ENCODE results near the gene ABL1.

Gene ABL1

GRCh38 chr9:130878295-130878694, 43.2 kb downstream of the ABL1 start:
- in situ Hi-C loops (cut with HindIII; ENCODE audit: low sequenced_read_pairs), result no loop called here
- TF ChIP-seq, protein P1, sequence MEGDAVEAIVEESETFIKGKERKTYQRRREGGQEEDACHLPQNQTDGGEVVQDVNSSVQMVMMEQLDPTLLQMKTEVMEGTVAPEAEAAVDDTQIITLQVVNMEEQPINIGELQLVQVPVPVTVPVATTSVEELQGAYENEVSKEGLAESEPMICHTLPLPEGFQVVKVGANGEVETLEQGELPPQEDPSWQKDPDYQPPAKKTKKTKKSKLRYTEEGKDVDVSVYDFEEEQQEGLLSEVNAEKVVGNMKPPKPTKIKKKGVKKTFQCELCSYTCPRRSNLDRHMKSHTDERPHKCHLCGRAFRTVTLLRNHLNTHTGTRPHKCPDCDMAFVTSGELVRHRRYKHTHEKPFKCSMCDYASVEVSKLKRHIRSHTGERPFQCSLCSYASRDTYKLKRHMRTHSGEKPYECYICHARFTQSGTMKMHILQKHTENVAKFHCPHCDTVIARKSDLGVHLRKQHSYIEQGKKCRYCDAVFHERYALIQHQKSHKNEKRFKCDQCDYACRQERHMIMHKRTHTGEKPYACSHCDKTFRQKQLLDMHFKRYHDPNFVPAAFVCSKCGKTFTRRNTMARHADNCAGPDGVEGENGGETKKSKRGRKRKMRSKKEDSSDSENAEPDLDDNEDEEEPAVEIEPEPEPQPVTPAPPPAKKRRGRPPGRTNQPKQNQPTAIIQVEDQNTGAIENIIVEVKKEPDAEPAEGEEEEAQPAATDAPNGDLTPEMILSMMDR (IDR thresholded peaks at IDR 0.05; ENCODE audit: low read depth, low read length), result no peak

DNA sequence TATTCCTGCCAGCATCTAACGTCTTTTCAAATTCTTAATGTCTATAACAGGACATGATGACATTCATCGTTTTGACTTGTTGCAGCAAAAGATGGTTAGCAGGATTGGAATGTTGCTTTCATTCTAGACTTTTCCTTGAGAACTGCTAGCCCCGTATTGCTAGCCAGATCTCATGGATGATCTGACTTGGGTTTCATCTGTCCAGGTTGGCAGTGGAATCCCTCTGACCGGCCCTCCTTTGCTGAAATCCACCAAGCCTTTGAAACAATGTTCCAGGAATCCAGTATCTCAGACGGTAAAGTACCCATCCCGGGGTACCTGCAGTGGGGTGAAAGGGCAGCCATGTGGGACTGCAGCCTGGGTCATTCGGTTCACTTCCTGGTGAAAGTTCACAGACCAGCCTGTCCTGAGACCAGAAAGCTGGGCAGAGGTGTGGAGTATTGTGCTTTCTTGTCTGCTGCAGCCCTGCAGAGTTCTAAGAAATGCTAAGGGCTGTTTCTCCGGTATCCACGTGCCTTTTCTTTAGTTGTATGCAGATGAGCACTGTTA, 44.9 kb downstream of the ABL1 start:
- H3K4me3 ChIP-seq (ENCODE audit: low read depth, low read length), result no peak overlapping the region
- TF ChIP-seq, protein P1 (IDR thresholded peaks at IDR 0.05; ENCODE audit: low read depth, low read length), result no peak
- in situ Hi-C loops (cut with HindIII; ENCODE audit: low sequenced_read_pairs), result no loop called here
- no peak for DNase-seq (ENCODE audit: low read depth, low spot score)

More at GRCh38 chr9:130878295-130878694, 43.2 kb downstream of the ABL1 start:
- no peak for DNase-seq (ENCODE audit: low read depth, low spot score)
- H3K4me3 ChIP-seq (ENCODE audit: low read depth, low read length), result no peak overlapping the region

GRCh38 chr9:130880599-130881220, 45.7 kb downstream of the ABL1 start:
- in situ Hi-C loops (cut with HindIII; ENCODE audit: low sequenced_read_pairs), result no loop called here
- TF ChIP-seq, protein P1 (IDR thresholded peaks at IDR 0.05; ENCODE audit: low read depth, low read length), result no peak

DNA sequence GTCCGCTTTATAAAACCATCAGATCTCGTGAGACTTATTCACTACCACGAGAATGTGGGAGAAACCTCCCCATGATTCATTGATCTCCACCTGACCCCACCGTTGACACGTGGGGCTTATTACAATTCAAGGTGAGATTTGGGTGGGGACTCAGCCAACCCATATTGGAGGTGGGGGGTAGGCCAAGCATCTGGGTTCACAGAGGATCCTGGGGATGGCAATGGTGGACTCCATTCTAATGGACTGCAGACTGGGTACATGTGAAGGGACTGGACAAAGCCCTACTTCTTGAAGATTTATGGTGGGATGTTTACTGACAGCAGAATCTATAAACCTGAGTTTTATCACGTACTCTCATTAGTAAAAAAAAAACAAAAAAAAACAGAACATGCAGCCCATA, 46.5 kb downstream of the ABL1 start:
- no peak overlapping the region for H3K4me3 ChIP-seq (ENCODE audit: low read depth, low read length)
- in situ Hi-C loops (cut with HindIII; ENCODE audit: low sequenced_read_pairs), result no loop called here
- TF ChIP-seq, protein P1 (IDR thresholded peaks at IDR 0.05; ENCODE audit: low read depth, low read length), result no peak
- no peak for DNase-seq (ENCODE audit: low read depth, low spot score)

More at GRCh38 chr9:130880599-130881220, 45.7 kb downstream of the ABL1 start:
- H3K4me3 ChIP-seq (ENCODE audit: low read depth, low read length), result no peak overlapping the region
- no peak for DNase-seq (ENCODE audit: low read depth, low spot score)

DNA sequence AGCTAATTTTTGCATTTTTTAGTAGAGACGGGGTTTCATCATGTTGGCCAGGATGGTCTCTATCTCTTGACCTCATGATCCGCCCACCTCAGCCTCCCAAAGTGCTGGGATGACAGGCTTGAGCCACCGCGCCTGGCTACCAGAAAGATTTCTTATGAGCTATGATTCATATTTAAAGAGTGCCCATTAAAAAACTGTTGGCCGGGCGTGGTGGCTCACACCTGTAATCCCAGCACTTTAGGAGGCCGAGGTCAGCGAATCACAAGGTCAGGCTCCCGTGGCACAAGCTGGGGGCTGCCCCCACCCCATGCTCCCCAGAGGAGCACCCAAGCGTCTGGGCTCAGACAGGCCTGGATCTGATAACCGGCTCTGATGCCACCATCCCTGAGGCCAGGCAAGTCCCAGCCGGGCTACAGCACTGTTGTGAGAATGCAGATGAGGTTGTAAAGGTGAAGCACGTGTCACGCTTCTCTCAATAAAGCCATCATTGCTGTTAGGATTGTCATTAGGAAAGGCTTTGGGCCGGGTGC, 47.7 kb downstream of the ABL1 start:
- TF ChIP-seq, protein P1 (IDR thresholded peaks at IDR 0.05; ENCODE audit: low read depth, low read length), result no peak
- in situ Hi-C loops (cut with HindIII; ENCODE audit: low sequenced_read_pairs), result no loop called here
- no peak for DNase-seq (ENCODE audit: low read depth, low spot score)
- no peak overlapping the region for H3K4me3 ChIP-seq (ENCODE audit: low read depth, low read length)

DNA sequence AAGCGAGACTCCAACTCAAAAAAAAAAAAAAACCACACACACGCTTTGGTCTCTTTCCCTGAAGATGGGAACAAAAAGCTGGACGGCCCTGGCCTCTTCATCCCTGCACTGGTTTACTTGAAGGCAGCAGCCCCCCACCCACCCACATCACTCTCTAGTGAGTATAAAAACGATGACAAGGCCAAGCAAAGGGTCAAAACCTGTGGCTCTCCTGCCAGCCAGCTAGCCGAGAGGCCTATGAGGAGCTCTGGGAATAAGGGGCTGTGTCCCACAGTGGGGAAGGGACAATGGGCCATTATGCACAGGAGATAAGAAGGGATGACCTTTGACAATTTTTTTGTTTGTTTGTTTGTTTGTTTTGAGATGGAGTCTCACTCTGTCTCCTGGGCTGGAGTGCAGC, 48.4 kb downstream of the ABL1 start:
- TF ChIP-seq, protein P1 (IDR thresholded peaks at IDR 0.05; ENCODE audit: low read depth, low read length), result no peak
- no peak overlapping the region for H3K4me3 ChIP-seq (ENCODE audit: low read depth, low read length)
- in situ Hi-C loops (cut with HindIII; ENCODE audit: low sequenced_read_pairs), result no loop called here
- DNase-seq (ENCODE audit: low read depth, low spot score), result no peak

All from astrocyte of the spinal cord (primary cell).